NB4 (cell line): ENCODE measurements around the gene TCF15.

Source experiments
- DNase-seq: peaks from one replicate; pipeline ENCODE4 v3.0.0; 2010; ENCODE audit warnings: low read depth
- H3K4me3 ChIP-seq: one replicate; pipeline ENCODE4 v1.5.1; 2011; ENCODE audit warnings: mild to moderate bottlenecking, low read depth, low read length, moderate library complexity
- MYC ChIP-seq: IDR thresholded peaks from 2 replicates; pipeline ENCODE4 v1.6.1; 2011; ENCODE audit warnings: low read depth, low read length
- POLR2A ChIP-seq: IDR thresholded peaks from 2 replicates; pipeline ENCODE4 v1.6.1; 2011; ENCODE audit warnings: mild to moderate bottlenecking; ENCODE audit not compliant: insufficient read length; ENCODE audit errors: extremely low read depth
- TF ChIP-seq, protein P1 (sequence below): IDR thresholded peaks from 2 replicates; pipeline ENCODE4 v1.6.1; 2011; ENCODE audit warnings: low read depth, low read length
- TF ChIP-seq, protein P2 (sequence below): IDR thresholded peaks from one replicate; pipeline ENCODE4 v1.5.1; 2012; ENCODE audit warnings: low read depth, low read length

The TCF15 gene

DNA sequence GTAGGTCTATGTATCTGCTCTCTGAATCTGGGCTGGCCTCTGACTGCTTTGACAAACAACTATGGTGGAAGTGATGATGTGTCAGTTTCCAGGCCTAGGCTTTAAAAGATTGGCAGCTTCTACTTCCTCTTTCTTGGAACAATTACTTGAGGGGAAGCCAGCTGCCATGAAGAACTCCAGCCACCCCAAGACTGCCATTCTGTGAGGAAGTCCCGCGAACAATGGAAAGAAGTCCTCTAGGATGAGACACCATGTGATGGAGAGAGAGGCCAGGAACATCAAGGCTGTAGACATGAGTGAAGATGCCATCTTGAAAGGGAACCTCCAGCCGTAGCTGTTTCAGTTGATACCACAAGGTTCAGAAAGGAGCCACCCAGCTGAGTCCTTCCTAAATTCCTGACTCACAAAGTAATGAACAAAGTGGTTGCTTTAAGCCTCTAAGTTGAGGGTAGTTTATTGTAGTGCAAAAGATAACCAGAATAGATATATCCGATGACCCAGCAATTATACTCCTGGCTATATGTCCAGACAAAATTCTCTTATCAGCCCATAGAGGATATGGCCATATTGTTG, 15.3 kb upstream of the TCF15 start:
- H3K4me3 ChIP-seq = no peak overlapping the region
- DNase-seq = peak; percentile 64
- TF ChIP-seq, protein P1, sequence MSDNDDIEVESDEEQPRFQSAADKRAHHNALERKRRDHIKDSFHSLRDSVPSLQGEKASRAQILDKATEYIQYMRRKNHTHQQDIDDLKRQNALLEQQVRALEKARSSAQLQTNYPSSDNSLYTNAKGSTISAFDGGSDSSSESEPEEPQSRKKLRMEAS = no peak
- TF ChIP-seq POLR2A (no peak), MYC (no peak)
- TF ChIP-seq, protein P2, sequence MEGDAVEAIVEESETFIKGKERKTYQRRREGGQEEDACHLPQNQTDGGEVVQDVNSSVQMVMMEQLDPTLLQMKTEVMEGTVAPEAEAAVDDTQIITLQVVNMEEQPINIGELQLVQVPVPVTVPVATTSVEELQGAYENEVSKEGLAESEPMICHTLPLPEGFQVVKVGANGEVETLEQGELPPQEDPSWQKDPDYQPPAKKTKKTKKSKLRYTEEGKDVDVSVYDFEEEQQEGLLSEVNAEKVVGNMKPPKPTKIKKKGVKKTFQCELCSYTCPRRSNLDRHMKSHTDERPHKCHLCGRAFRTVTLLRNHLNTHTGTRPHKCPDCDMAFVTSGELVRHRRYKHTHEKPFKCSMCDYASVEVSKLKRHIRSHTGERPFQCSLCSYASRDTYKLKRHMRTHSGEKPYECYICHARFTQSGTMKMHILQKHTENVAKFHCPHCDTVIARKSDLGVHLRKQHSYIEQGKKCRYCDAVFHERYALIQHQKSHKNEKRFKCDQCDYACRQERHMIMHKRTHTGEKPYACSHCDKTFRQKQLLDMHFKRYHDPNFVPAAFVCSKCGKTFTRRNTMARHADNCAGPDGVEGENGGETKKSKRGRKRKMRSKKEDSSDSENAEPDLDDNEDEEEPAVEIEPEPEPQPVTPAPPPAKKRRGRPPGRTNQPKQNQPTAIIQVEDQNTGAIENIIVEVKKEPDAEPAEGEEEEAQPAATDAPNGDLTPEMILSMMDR = no peak

DNA sequence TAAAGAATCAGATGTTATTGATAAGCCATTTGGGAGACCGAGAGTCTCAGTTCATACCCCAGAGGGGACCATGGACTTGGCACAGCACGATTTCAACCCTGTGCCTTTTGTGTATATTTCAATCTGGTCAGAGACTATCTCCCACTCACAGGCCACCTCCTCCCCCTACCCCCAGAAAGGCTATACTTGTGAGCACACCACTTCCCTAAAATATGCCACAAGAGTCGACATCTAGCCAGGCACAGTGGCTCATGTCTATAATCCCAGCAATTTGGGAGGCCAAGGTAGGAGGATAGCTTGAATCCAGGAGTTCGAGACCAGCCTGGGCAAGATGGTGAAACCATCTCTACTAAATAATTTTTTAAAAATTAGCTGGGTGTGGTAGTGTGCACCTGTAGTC, 13.6 kb upstream of the TCF15 start:
- TF ChIP-seq MYC (no peak), POLR2A (no peak)
- TF ChIP-seq, protein P1 = no peak
- TF ChIP-seq, protein P2 = no peak
- H3K4me3 ChIP-seq = no peak overlapping the region
- DNase-seq = peak; percentile 22

DNA sequence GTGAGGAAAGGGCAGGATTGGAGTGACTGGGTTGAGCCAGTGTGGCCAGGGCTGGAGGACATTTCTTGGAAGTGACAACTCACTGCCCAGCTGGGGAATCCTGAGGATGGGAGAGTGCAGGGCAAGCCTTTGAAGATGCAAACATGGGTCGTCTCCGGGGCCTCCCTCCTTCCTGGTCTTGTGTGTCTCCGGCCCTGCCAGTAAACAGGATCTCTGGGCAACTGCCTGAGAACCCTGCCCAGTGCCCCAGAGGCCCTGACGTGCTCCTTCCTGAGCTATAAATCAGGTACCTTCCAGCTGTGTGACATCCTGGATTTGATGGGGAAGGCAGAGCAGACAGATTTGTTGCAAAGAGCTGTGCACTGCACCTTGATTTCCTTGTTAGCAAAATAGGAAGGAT, 12.9 kb upstream of the TCF15 start:
- no peak for DNase-seq
- no peak overlapping the region for H3K4me3 ChIP-seq
- TF ChIP-seq MYC (no peak), POLR2A (no peak)
- TF ChIP-seq, protein P2 = no peak
- TF ChIP-seq, protein P1 = no peak

DNA sequence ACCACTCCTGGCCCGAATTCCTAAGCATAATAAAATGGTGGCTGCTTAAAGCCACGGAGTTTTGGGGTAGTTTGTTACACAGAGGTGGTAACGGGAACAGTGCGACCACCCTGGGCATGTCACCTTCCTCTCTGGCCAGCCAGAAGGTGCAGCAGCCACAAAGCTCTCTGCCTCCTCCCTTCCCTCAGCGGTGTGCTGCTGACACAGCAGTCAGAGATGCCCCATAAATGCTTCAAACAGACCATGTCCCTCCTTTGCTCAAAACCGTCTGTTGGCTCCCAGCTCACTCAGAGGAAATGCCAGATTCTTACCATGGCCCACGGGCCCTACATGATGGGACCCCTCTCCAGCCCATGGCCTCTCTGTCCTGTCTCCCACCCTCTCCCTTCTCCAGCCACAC, 12.1 kb upstream of the TCF15 start:
- TF ChIP-seq, protein P1 = no peak
- no peak for TF ChIP-seq MYC
- TF ChIP-seq POLR2A = no peak
- TF ChIP-seq, protein P2 = no peak

DNA sequence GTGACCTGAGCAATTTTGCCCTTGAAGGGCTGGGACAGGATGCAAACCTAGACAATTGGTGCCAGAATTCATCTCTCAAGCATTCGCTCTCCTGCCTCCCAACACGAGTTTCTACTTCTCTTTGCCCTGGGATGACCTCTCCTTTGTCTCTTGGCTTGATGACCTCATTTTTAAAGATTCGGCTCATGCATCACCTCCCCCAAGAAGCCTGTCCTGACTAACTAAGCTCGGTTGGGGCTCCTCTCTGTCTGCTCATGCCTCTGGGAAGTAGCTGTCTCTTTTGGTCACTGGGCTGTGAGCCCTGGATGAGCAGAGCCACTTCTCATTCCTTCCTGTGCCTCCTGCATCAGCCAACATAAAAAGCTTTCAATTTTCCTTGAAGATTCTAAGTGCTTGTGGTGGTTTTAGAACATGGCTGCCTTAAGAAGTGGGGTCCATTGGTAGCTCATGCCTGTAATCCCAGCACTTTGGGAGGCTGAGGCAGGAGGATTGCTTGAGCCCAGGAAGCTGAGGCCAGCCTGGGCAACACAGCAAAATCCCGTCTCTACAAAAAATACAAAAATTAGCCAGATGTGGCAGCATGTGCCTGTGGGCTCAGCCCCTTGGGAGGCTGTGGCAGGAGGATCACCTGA, 11.1 kb upstream of the TCF15 start:
- TF ChIP-seq, protein P2 = no peak
- TF ChIP-seq POLR2A (no peak), MYC (no peak)
- TF ChIP-seq, protein P1 = no peak
- DNase-seq = peak; percentile 31
- no peak overlapping the region for H3K4me3 ChIP-seq

More for the DNA sequence above, 12.1 kb upstream of the TCF15 start:
- DNase-seq = no peak
- H3K4me3 ChIP-seq = no peak overlapping the region
